B cell (primary cell): ENCODE measurements around the gene SCO2. TPM values are rescaled to one million over a fixed set of nuclear protein-coding genes. Genes with fewer than 3 reads are reported as not detected.

Experiments
- ATAC-seq: fragments of 200-7000 bp; cut with Tn5 transposase; one replicate; pipeline ENCODE4 v1.10.0; 2021; ENCODE audit warnings: low read depth, mild to moderate bottlenecking, moderate number of reproducible peaks, moderate library complexity
- CTCF ChIA-PET: fragments of 350-600 bp; sonication (Branson Sonifier 250); formaldehyde crosslinking; loops from one replicate; lab custom pipeline; 2021; ENCODE audit warnings: antibody characterized with exemption, inconsistent platforms; lab: Charles Lee
- POLR2A ChIA-PET: fragments of 350-600 bp; sonication (Branson Sonifier 250); formaldehyde crosslinking; loops from one replicate; lab custom pipeline; 2021; ENCODE audit warnings: antibody characterized with exemption; lab: Charles Lee
- DNase-seq: peaks from one replicate; pipeline ENCODE4 v3.0.0; 2013
- H2AFZ ChIP-seq: 2 replicates; pipeline ENCODE4 v1.6.1; 2012; ENCODE audit warnings: mild to moderate bottlenecking, low read depth, low read length; ENCODE audit not compliant: insufficient read depth, poor library complexity, severe bottlenecking
- H3K27ac ChIP-seq, 2 donors: 1 replicate in 1 of 2; 2 replicates in 1 of 2; pipeline ENCODE4 v1.5.1; 2012 to 2013; ENCODE audit warnings: low read length in 2 of 2, mild to moderate bottlenecking in 2 of 2, moderate library complexity in 1 of 2
- H3K27me3 ChIP-seq, 4 experiments: fragments of 200-600 bp in 1 of 4; sonication (generic) in 1 of 4; replicated peaks in 1 of 4; 1 replicate in 2 of 4; 2 replicates in 2 of 4; pipeline versions ENCODE4 v1.6.1 to v1.7.0; 2013 to 2016; ENCODE audit warnings: low read length in 3 of 4, mild to moderate bottlenecking in 2 of 4, mixed read lengths in 1 of 4, moderate library complexity in 1 of 4; ENCODE audit not compliant: insufficient read depth in 4 of 4, control insufficient read depth in 3 of 4; ENCODE audit errors: control extremely low read depth in 1 of 4
- H3K36me3 ChIP-seq, 2 experiments: replicated peaks in 1 of 2; 1 replicate in 1 of 2; 2 replicates in 1 of 2; pipeline versions ENCODE4 v1.6.1 to v1.7.1; 2013; ENCODE audit warnings: low read length in 1 of 2; ENCODE audit not compliant: insufficient read depth in 2 of 2, control insufficient read depth in 1 of 2; ENCODE audit errors: control extremely low read depth in 1 of 2, extremely low read depth in 1 of 2
- H3K4me1 ChIP-seq, 2 donors: fragments of 200-600 bp in 1 of 2; sonication (generic) in 1 of 2; 1 replicate in 1 of 2; 2 replicates in 1 of 2; pipeline versions ENCODE4 v1.5.1 to v1.6.1; 2013 to 2017; ENCODE audit warnings: low read length in 2 of 2; ENCODE audit not compliant: control insufficient read depth in 2 of 2, insufficient read depth in 2 of 2
- H3K4me2 ChIP-seq: replicated peaks from 2 replicates; pipeline ENCODE3; 2012; ENCODE audit warnings: mild to moderate bottlenecking, low read depth, low read length; ENCODE audit not compliant: poor library complexity, severe bottlenecking
- H3K4me3 ChIP-seq, 5 experiments: fragments of 200-600 bp in 1 of 5; sonication (generic) in 1 of 5; 1 replicate in 3 of 5; 2 replicates in 2 of 5; pipeline versions ENCODE4 v1.5.1 to v1.7.0; 2011 to 2016; ENCODE audit warnings: low read length in 4 of 5, mild to moderate bottlenecking in 4 of 5, low read depth in 2 of 5, control low read depth in 1 of 5, moderate library complexity in 1 of 5; ENCODE audit not compliant: insufficient read depth in 1 of 5; ENCODE audit errors: control extremely low read depth in 1 of 5, extremely low read depth in 1 of 5
- H3K79me2 ChIP-seq: fragments of 200-600 bp; sonication (generic); one replicate; pipeline ENCODE4 v1.6.0; 2016; ENCODE audit warnings: low read length; ENCODE audit not compliant: control insufficient read depth, insufficient read depth
- H3K9ac ChIP-seq: fragments of 200-600 bp; sonication (generic); 2 replicates; pipeline ENCODE4 v1.6.1; 2017; ENCODE audit warnings: mild to moderate bottlenecking, low read length, moderate library complexity
- H3K9me3 ChIP-seq, 3 donors: one replicate each; pipeline versions ENCODE4 v1.6.1 to v1.7.1; 2013; ENCODE audit warnings: low read length in 2 of 3; ENCODE audit not compliant: control insufficient read depth in 2 of 3, insufficient read depth in 1 of 3; ENCODE audit errors: control extremely low read depth in 1 of 3
- H4K20me1 ChIP-seq: 2 replicates; pipeline ENCODE4 v1.6.0; 2012; ENCODE audit warnings: mild to moderate bottlenecking, low read length; ENCODE audit not compliant: insufficient read depth, control insufficient read depth, poor library complexity, severe bottlenecking
- H3K27ac Mint-ChIP-seq: one replicate; pipeline ENCODE4 v1.8.0; 2021; ENCODE audit warnings: mixed read lengths
- H3K27me3 Mint-ChIP-seq: one replicate; pipeline ENCODE4 v1.8.0; 2021; ENCODE audit warnings: mixed read lengths
- H3K4me1 Mint-ChIP-seq: one replicate; pipeline ENCODE4 v1.8.0; 2021; ENCODE audit warnings: mixed read lengths
- H3K4me3 Mint-ChIP-seq: one replicate; pipeline ENCODE4 v1.8.0; 2021; ENCODE audit warnings: mixed read lengths
- H3K9me3 Mint-ChIP-seq: one replicate; pipeline ENCODE4 v1.8.0; 2022; ENCODE audit warnings: mixed read lengths; ENCODE audit not compliant: insufficient read depth
- EZH2 ChIP-seq: IDR thresholded peaks from 2 replicates; pipeline ENCODE4 v1.6.1; 2012; ENCODE audit warnings: borderline replicate concordance, low read depth, mild to moderate bottlenecking, moderate library complexity, low read length; ENCODE audit not compliant: insufficient read depth, poor library complexity, severe bottlenecking
- WGBS: methylation state at CpG from one replicate; pipeline ENCODE4 v1.1.5; 2013; ENCODE audit warnings: missing lambda C conversion rate; ENCODE audit not compliant: insufficient coverage; 5-methylcytosine and 5-hydroxymethylcytosine counted together
- intact Hi-C: fragments of 100-400 bp; cut with micrococcal nuclease; formaldehyde crosslinking; loops from one replicate; pipeline ENCODE4 v1.10.0; 2022
- polyA plus RNA-seq: library from polyadenylated mRNA; depleted of rRNA; stranded (reverse); fragments of >200 nt; gene quantifications from 2 replicates; pipeline ENCODE4 v1.2.3, GENCODE V29; 2012
- total RNA-seq, 2 donors: library from RNA; stranded (reverse); fragments of 120-200 nt in 1 of 2; gene quantifications; 1 replicate in 1 of 2; 2 replicates in 1 of 2; pipeline versions ENCODE4 v1.2.3 to v1.2.4, GENCODE V29; 2013 to 2022
- TF ChIP-seq, protein P1 (sequence below): fragments of 200-600 bp; IDR thresholded peaks from one replicate; pipeline ENCODE4 v1.8.0; 2022; ENCODE audit warnings: antibody characterized with exemption, mild to moderate bottlenecking

SCO2 gene
- total and polyA plus RNA-seq, 2 donors (not counting 1 experiment from before 2014, with no cell fraction given) = 1.1 to 14.2 TPM

DNA sequence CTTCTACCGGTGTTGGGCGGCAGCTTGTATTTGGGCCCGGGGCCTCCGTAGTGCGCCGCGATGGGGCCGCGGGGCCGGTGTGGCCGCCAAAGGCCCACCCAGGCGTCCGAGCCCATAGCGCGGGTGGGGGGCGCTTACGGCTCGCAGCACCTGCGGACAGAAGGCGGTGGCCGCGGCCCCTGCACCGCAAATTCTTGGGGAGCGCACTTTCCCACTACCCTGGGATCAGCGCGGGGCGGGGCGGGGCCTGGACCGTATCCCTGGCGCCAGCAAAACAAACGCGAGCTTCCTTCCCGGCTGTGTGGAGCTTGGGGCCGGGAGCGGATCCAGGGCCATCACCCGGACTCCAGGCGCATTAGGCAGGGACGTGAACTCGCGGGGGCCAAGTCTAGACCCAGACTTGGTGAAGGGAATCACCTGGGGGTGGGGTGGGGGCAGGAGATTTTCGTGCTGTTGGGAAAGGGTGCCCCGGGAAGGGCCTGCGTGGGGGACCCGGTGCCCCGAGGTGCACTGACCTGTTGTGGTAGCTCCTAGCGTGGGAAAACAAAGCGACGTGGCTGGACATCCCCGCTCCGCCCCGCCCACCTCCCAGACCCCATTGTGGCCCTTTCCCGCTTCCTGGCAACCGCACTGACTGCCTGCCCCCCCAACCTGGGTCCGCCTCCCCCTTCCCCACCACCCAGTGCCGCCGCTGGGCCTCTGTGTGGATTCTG lies 6.7 kb upstream of the SCO2 start:
- DNase-seq (no peak), ATAC-seq (no peak)
- intact Hi-C loops = loop anchor here (1.0 kb wide), 3 partner anchors 7 to 89 kb away; partner anchors contain the start of gene SYCE3
- no peaks in the 10 kb centered on the region for H4K20me1 ChIP-seq
- Mint-ChIP-seq H3K9me3 (no peaks in the 10 kb centered on the region), H3K27me3 (no peaks in the 10 kb centered on the region), H3K4me3 (peak overlapping the region; percentile 95), H3K4me1 (peaks cover 51% of the 10 kb centered on the region), H3K27ac (peak overlapping the region; percentile 99)
- CTCF ChIA-PET = interaction anchor here (0.8 to 2.1 kb wide), 2 partner anchors 9 to 93 kb away, joined by 3 to 7 read pairs; no protein-coding TSS in a partner anchor
- H3K4me2 ChIP-seq = peak overlapping the region; percentile 84
- peaks cover 17% of the 10 kb centered on the region for H3K79me2 ChIP-seq
- H3K9ac ChIP-seq = peak overlapping the region; percentile 97
- POLR2A ChIA-PET = interaction anchor here (0.6 to 4.6 kb wide), 10 partner anchors 8 to 578 kb away, joined by 3 to 40 read pairs (median 6); partner anchors contain the start of genes LMF2, NCAPH2 and SYCE3
- H3K4me1 ChIP-seq = peaks cover 18 to 65% of the 10 kb centered on the region in 2 donors
- peak overlapping the region; percentile 62 for H2AFZ ChIP-seq
- H3K9me3 ChIP-seq = peaks cover 0 to 9% (median 0%) of the 10 kb centered on the region in 3 donors
- peak overlapping the region; percentile 99 to 100 for H3K27ac ChIP-seq
- 2% methylated on average over 46 of the region's 56 CpGs for WGBS
- H3K36me3 ChIP-seq = no peaks in the 10 kb centered on the region
- TF ChIP-seq, protein P1, sequence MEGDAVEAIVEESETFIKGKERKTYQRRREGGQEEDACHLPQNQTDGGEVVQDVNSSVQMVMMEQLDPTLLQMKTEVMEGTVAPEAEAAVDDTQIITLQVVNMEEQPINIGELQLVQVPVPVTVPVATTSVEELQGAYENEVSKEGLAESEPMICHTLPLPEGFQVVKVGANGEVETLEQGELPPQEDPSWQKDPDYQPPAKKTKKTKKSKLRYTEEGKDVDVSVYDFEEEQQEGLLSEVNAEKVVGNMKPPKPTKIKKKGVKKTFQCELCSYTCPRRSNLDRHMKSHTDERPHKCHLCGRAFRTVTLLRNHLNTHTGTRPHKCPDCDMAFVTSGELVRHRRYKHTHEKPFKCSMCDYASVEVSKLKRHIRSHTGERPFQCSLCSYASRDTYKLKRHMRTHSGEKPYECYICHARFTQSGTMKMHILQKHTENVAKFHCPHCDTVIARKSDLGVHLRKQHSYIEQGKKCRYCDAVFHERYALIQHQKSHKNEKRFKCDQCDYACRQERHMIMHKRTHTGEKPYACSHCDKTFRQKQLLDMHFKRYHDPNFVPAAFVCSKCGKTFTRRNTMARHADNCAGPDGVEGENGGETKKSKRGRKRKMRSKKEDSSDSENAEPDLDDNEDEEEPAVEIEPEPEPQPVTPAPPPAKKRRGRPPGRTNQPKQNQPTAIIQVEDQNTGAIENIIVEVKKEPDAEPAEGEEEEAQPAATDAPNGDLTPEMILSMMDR = no peak
- no peak for TF ChIP-seq EZH2
- H3K27me3 ChIP-seq = no peaks in the 10 kb centered on the region
- peak overlapping the region in 4 of 5 experiments; percentile 87 to 95 (median 95) for H3K4me3 ChIP-seq

DNA sequence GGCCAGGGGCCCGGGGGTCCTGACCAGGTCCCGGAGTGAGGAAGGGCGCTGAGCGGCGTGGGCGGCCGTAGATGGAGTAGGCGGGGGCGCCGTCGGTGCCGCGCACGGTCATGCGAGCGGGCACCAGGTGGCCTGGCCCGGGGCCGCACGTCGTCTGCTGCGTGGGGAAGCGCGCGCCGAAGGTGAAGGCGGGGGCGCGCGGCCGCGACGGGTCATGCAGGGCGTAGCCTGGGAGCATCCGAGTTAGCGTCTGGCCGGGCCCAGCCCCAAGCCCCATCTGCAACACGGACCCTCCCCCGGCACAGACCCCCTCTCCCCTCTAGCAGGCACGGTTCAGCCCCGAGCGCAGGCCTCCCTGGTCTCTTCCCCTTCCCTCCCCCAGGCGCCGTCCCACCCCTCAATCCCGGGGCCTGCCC lies 6.2 kb upstream of the SCO2 start:
- peak overlapping the region; percentile 47 to 95 (median 95) for H3K4me3 ChIP-seq
- under 1% methylated on average over 41 of the region's 44 CpGs for WGBS
- Mint-ChIP-seq H3K4me1 (peaks cover 57% of the 10 kb centered on the region), H3K27ac (peak overlapping the region; percentile 99), H3K4me3 (peak overlapping the region; percentile 95), H3K9me3 (no peaks in the 10 kb centered on the region), H3K27me3 (no peaks in the 10 kb centered on the region)
- peaks cover 0 to 9% (median 0%) of the 10 kb centered on the region in 3 donors for H3K9me3 ChIP-seq
- peaks cover 17% of the 10 kb centered on the region for H3K79me2 ChIP-seq
- peak; percentile 43 for ATAC-seq
- DNase-seq = peak; percentile 93
- H2AFZ ChIP-seq = peak overlapping the region; percentile 62
- peak overlapping the region; percentile 99 to 100 for H3K27ac ChIP-seq
- no peak for TF ChIP-seq EZH2
- TF ChIP-seq, protein P1 = no peak
- no peaks in the 10 kb centered on the region for H3K36me3 ChIP-seq
- no peaks in the 10 kb centered on the region for H4K20me1 ChIP-seq
- H3K27me3 ChIP-seq = no peaks in the 10 kb centered on the region
- CTCF ChIA-PET = interaction anchor here (0.8 to 2.1 kb wide), 2 partner anchors 9 to 92 kb away, joined by 3 to 7 read pairs; no protein-coding TSS in a partner anchor
- H3K4me1 ChIP-seq = peaks cover 22 to 71% of the 10 kb centered on the region in 2 donors
- peak overlapping the region; percentile 84 for H3K4me2 ChIP-seq
- intact Hi-C loops = loop anchor here (1.0 kb wide), 3 partner anchors 8 to 90 kb away; partner anchors contain the start of gene SYCE3
- H3K9ac ChIP-seq = peak overlapping the region; percentile 97
- POLR2A ChIA-PET = interaction anchor here (0.6 to 4.6 kb wide), 10 partner anchors 9 to 578 kb away, joined by 4 to 40 read pairs (median 6); partner anchors contain the start of genes LMF2, NCAPH2 and SYCE3
